ENCODE data around the gene PRSS35.
A peak's percentile ranks its signal among the peaks of the same experiment; 100 is the strongest.
"Not testable (repeated sequence)": the region's sequence is repeated elsewhere in the genome, so short reads cannot be mapped to it uniquely, and the experiment has no call there.

Gene PRSS35

DNA sequence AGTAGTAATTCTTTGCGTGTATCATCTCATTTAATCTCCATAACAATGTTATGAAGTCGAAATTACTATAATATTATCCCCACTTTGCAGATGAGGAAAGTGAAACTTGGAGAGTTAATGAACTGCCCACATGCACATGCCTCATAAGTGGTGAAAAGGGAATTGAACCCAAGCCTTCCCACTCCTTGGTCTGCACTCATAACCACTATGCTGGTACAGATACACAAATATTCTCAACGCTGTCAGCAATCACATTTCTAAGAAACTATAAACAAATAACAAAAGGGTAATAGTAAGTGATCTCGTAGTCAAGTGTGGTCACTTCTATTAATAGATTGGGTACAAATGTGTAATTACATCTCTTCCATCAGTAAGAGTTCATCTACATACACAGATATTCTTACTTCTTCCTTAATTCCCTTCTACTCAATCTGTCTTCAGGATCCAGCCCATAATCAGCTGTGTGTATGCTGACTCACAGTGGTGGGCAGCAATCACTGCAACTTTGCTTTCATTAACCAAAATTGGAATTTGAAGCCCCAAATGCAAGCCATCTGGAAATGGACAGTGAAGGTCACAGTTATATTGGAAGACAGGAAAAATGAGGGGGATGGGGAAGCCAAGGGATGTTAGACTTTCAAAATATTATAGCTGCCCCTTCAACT is 6.6 kb downstream of the PRSS35 start:
- DNase-seq, result no peak

DNA sequence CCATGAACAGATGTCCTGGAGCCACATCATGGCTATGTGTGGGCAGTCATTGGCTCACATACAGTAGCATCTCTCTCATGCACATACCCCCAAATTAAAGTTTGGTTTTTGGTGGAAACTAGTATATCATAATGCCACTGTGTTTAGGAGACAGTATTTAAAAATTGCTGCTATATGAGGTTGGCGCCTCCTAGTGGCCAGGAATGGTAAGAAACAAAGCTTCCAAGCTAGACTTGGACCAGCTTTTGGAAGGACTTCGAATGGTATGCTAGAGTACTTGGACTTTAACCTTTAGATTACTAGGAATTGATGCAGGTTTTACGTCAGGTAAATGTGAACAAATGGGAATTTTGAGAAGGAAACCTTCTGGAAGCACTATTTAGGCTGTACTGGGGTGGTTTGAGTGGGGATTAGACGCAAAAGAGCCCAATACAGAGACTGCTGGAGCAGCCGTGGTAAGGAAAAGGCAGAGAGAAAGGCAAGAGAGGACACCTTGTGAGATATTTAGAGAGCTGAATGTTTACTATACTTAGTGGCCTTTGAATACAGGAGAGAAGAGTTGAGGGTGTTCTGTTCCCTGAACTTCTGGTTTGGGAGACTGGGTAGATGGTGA is 23.8 kb downstream of the PRSS35 start:
- DNase-seq, result peak; percentile 35

DNA sequence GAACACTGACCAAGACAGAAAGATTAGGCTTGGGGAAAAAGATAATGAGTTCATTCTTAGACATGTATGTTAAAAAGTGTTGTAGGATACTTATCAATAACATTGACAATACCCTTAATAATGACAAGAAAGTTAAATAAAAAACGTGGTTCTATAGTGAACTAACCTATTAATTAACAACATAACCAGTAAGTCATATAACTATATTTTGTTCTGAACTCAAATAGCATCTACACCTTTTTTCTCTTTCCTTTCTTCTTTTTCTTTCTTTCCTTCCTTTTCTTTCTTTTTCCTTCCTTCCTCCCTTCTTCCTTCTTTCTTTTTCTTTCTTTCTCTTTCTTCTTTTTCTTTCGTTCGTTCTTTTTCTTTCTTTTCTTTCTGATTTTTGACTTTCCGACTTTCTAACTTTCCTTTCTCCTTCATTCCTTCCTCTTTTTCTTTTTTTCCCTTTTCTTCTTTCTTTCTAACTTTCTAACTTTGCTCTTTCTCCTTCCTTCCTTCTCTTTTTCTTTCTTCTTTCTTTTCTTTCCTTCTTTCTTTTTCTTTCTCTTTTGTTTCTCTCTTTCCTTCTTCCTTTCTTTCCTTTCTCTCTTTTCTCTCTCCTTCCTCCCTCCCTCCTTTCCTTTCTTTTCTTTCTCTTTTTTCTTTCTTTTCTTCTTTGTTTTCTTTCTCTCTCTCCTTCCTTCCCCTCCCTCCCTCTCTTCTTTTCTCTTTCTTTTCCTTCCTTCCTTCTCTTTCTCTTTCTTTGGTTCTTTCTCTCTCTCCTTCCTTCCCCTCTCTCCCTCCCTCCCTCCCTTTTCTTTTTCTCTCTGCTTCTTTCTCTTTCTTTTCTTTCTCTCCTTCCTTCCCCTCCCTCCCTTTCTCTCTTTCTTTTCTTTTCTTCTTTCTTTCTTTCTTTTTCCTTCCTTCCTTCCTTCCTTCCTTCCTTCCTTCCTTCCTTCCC is 24.6 kb downstream of the PRSS35 start:
- DNase-seq, result no peak

DNA sequence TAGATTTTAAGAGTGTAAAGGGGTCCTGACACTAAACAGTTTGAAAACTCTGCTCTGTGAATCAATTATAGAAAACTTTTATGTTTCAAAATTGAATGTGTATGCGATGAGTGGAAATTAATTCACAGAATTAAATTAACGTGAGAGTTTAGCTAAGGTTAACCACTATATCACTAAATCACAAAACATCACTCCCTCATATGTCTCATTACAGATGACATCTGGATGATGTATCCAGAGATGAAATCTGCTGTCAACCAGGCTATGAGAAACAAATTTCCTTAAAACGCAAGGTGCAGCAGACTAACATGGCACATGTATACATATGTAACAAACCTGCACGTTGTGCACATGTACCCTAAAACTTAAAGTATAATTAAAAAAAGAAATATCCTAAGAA is 27.3 kb downstream of the PRSS35 start:
- DNase-seq, result no peak

DNA sequence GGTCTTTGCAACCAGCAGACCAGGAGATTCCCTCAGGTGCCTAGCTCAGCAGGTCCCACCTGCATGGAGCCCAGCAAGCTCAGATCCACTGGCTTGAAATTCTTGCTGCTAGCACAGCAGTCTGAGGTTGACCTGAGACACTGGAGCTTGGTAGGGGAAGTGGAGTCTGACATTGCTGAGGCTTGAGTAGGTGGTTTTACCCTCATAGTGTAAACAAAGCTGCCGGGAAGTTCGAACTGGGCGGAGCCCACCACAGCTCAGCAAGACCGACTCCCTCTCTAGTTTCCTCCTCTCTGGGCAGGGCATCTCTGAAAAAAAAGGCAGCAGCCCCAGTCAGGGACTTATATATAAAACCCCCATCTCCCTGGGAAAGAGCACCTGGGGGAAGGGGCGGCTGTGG is 34.3 kb downstream of the PRSS35 start:
- DNase-seq, result no peak

DNA sequence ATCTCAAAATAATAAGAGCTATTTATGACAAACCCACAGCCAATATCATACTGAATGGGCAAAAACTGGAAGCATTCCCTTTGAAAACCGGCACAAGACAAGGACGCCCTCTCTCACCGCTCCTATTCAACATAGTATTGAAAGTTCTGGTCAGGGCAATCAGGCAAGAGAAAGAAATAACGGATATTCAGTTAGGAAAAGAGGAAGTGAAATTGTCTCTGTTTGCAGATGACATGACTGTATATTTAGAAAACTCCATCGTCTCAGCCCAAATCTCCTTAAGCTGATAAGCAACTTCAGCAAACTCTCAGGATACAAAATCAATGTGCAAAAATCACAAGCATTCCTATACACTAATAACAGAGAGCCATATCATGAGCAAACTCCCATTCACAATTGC is 38.1 kb downstream of the PRSS35 start:
- not testable (repeated sequence) for DNase-seq

DNA sequence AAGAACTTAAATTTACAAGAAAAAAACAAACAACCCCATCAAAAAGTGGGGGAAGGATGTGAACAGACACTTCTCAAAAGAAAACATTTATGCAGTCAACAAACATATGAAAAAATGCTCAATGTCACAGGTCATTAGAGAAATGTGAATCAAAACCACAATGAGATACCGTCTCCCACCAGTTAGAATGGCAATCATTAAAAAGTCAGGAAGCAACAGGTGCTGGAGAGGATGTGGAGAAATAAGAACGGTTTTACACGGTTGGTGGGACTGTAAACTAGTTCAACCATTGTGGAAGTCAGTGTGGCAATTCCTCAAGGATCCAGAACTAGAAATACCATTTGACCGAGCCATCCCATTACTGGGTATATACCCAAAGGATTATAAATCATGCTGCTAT is 39.4 kb downstream of the PRSS35 start:
- not testable (repeated sequence) for DNase-seq

DNA sequence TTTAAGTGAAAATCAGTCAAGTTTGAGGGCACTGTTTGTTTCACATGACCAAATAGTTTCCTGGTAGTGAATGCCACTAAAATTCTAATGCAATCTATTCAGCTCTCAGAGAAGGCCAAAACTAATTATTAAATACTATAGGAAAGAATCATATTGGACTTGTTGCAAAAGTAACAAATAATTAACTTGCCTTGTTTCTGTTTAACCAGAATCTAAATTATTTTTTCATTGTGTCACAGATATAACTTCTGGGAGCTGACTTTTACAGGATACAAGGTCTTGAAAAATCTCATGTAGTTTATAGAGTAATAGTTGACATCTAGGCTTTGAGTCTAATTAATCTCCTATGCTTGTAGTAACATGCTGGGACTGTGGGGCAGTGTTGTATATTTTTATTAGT is 44.5 kb downstream of the PRSS35 start:
- no peak for DNase-seq

DNA sequence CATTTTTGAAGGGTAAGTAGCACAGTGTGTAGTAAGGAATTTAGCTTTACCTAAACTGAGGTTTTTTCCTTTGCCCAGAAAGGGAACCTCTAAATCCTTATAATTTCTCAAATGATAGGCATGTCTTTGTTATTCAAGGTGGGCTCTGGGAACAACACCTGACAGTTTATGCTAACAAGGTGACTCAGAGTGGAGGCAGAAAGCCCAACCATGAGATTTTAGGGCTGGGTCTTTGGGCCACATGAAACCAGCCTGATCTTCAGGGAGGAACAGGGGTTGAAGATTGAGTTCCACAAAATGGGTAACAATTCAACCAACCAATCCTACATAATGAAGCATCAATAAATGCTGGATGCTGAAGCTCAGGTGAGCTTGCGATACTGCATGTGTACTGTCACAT is 46.6 kb downstream of the PRSS35 start:
- DNase-seq, result no peak

DNA sequence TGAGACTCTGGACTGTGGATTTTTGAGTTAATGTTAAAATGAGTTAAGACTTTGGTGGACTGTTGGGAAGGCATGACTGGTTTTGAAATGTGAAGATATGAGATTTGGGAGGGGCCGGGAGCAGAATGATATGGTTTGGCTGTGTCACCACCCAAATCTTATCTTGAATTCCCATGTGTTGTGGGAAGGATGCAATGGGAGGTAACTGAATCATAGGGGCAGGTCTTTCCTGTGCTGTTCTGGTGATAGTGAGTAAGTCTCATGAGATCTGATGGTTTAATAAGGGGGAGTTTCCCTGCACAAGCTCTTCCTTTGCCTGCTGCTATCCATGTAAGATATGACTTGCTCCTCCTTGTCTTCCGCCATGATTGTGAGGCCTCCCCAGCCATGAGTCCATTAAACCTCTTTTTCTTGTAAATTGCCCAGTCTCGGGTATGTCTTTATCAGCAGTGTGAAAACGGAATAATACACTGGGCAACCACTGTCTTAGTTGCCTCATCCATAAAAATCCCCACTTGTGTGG is 59.4 kb downstream of the PRSS35 start:
- DNase-seq, result not testable (repeated sequence)

DNA sequence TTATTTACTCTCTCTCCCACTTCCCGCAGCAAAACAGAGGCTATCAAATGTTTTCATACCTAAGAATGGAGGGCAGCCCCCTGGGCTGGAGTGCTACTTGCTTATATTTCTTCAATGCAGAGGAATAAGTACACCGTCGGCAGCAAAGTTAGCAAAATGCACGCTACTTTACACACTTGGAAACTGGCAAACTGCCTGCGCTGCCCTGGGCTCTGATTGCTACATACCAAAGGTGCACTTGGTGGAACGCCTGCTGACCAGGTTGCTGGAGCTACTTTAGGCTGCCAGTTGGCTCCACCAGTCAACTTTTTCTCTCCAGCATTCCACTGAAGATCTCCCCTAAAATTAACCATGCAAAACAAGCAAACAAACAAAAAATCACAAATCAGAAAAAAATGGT is 62.4 kb downstream of the PRSS35 start:
- no peak for DNase-seq
